Neural cell (in vitro differentiated cells): ENCODE data around the gene SEMA7A. TPM values are rescaled to one million over a fixed set of nuclear protein-coding genes. Genes with fewer than 3 reads are reported as not detected.

Source experiments
- H2AFZ ChIP-seq: fragments of 200-600, 300-800 bp; sonication (generic), shearing (Covaris generic); 2 replicates; pipeline ENCODE4 v1.6.0; 2014; ENCODE audit warnings: low read depth, mild to moderate bottlenecking, antibody characterized with exemption, low read length, moderate library complexity
- H3F3A ChIP-seq: fragments of 200-600 bp; shearing (Covaris generic); 2 replicates; pipeline ENCODE4 v1.6.1; 2016; ENCODE audit warnings: mild to moderate bottlenecking, moderate library complexity, mixed read lengths, antibody characterized with exemption, low read length; ENCODE audit not compliant: insufficient read depth, poor library complexity, severe bottlenecking
- H3K27ac ChIP-seq: fragments of 200-600, 300-800 bp; sonication (generic), shearing (Covaris generic); 2 replicates; pipeline ENCODE4 v1.5.1; 2014; ENCODE audit warnings: mild to moderate bottlenecking, low read length, moderate library complexity
- H3K27me3 ChIP-seq: fragments of 300-800, 200-600 bp; sonication (generic), shearing (Covaris generic); 2 replicates; pipeline ENCODE4 v1.6.0; 2014; ENCODE audit warnings: mild to moderate bottlenecking, low read depth, low read length, moderate library complexity; ENCODE audit not compliant: insufficient read depth
- H3K36me3 ChIP-seq: fragments of 300-800, 200-600 bp; sonication (generic), shearing (Covaris generic); 2 replicates; pipeline ENCODE4 v1.5.1; 2014; ENCODE audit warnings: mild to moderate bottlenecking, antibody characterized with exemption, low read length, moderate library complexity; ENCODE audit not compliant: insufficient read depth
- H3K4me2 ChIP-seq: fragments of 300-800, 200-600 bp; sonication (generic), shearing (Covaris generic); 2 replicates; pipeline ENCODE4 v1.6.0; 2014; ENCODE audit warnings: mild to moderate bottlenecking, low read length
- H3K4me3 ChIP-seq: fragments of 300-800, 200-600 bp; sonication (generic), shearing (Covaris generic); 2 replicates; pipeline ENCODE4 v1.5.1; 2014; ENCODE audit warnings: mild to moderate bottlenecking, low read length, moderate library complexity
- H3K79me2 ChIP-seq: fragments of 200-600 bp; shearing (Covaris generic); replicated peaks from 2 replicates; pipeline ENCODE4 v1.6.0; 2014; ENCODE audit warnings: mild to moderate bottlenecking, low read length, moderate library complexity; ENCODE audit not compliant: insufficient read depth
- H3K9ac ChIP-seq: fragments of 300-800, 200-600 bp; sonication (generic), shearing (Covaris generic); 2 replicates; pipeline ENCODE4 v1.6.1; 2016; ENCODE audit warnings: mild to moderate bottlenecking, low read length, mixed read lengths
- H3K9me2 ChIP-seq: fragments of 200-600 bp; shearing (Covaris generic); 2 replicates; pipeline ENCODE4 v1.6.1; 2016; ENCODE audit warnings: mild to moderate bottlenecking, low read length, mixed read lengths; ENCODE audit not compliant: insufficient read depth
- H3K9me3 ChIP-seq: fragments of 200-600, 300-800 bp; sonication (generic), shearing (Covaris generic); 2 replicates; pipeline ENCODE4 v1.6.1; 2016; ENCODE audit warnings: mild to moderate bottlenecking, mixed run types, low read length, moderate library complexity, mixed read lengths
- H4K20me1 ChIP-seq: fragments of 200-600 bp; shearing (Covaris generic); 2 replicates; pipeline ENCODE4 v1.6.1; 2016; ENCODE audit warnings: mild to moderate bottlenecking, mixed run types; ENCODE audit not compliant: insufficient read depth
- CTCF ChIP-seq: fragments of 450-650 bp; IDR thresholded peaks from 2 replicates; pipeline ENCODE4 v1.5.1; 2014; ENCODE audit warnings: antibody characterized with exemption, mild to moderate bottlenecking, moderate library complexity; ENCODE audit not compliant: poor library complexity, severe bottlenecking
- EP300 ChIP-seq: fragments of 450-650 bp; conservative IDR thresholded peaks from 2 replicates; pipeline ENCODE4 v1.6.1; 2014; ENCODE audit warnings: antibody characterized with exemption, mild to moderate bottlenecking, moderate library complexity; ENCODE audit not compliant: poor library complexity, severe bottlenecking
- EZH2 ChIP-seq: fragments of 200-600, 300-800 bp; shearing (Covaris generic), sonication (generic); IDR thresholded peaks from 2 replicates; pipeline ENCODE4 v1.6.1; 2014; ENCODE audit warnings: antibody characterized with exemption, low read length, borderline replicate concordance, mild to moderate bottlenecking; ENCODE audit not compliant: insufficient read depth, poor library complexity, severe bottlenecking
- MXI1 ChIP-seq: fragments of 450-650 bp; conservative IDR thresholded peaks from 2 replicates; pipeline ENCODE4 v1.6.1; 2014; ENCODE audit warnings: antibody characterized with exemption, mild to moderate bottlenecking; ENCODE audit not compliant: poor library complexity, severe bottlenecking
- POLR2AphosphoS5 ChIP-seq: IDR thresholded peaks from 2 replicates; pipeline ENCODE4 v1.6.1; 2012
- RAD21 ChIP-seq: fragments of 450-650 bp; conservative IDR thresholded peaks from 2 replicates; pipeline ENCODE4 v1.6.1; 2014; ENCODE audit warnings: antibody characterized with exemption, mild to moderate bottlenecking, moderate library complexity
- REST ChIP-seq: IDR thresholded peaks from 2 replicates; pipeline ENCODE4 v1.6.1; 2012; ENCODE audit warnings: borderline replicate concordance
- SMC3 ChIP-seq: fragments of 450-650 bp; conservative IDR thresholded peaks from 2 replicates; pipeline ENCODE4 v1.6.1; 2014; ENCODE audit warnings: antibody characterized with exemption, mild to moderate bottlenecking, moderate library complexity; ENCODE audit not compliant: poor library complexity
- TAF1 ChIP-seq: IDR thresholded peaks from 2 replicates; pipeline ENCODE4 v1.6.1; 2012; ENCODE audit warnings: low read depth
- polyA plus RNA-seq: library from polyadenylated mRNA; depleted of rRNA; stranded (reverse); fragments of >200 nt; gene quantifications from 2 replicates; pipeline ENCODE4 v1.2.3, GENCODE V29; 2014

The SEMA7A gene
- polyA plus RNA-seq, 1 donor from 2014 or later: 28.8 TPM

- H3K36me3 ChIP-seq: no peaks in the 10 kb centered on the region
- H3K79me2 ChIP-seq: no peaks in the 10 kb centered on the region
- no peaks in the 10 kb centered on the region for H3K9me2 ChIP-seq
- TF ChIP-seq EP300: no peak
- TF ChIP-seq SMC3: no peak
- no peak for TF ChIP-seq EZH2
- no peak for TF ChIP-seq MXI1
- TF ChIP-seq RAD21: no peak
- TF ChIP-seq POLR2AphosphoS5: no peak
- no peak for TF ChIP-seq REST
- no peak for TF ChIP-seq TAF1
- TF ChIP-seq CTCF: no peak
- no peak overlapping the region for H3K4me2 ChIP-seq
- no peaks in the 10 kb centered on the region for H4K20me1 ChIP-seq
- H2AFZ ChIP-seq: no peak overlapping the region
- no peaks in the 10 kb centered on the region for H3K27me3 ChIP-seq
- H3K27ac ChIP-seq: no peak overlapping the region
- H3K4me3 ChIP-seq: no peak overlapping the region
- H3K9ac ChIP-seq: no peak overlapping the region
- no peaks in the 10 kb centered on the region for H3F3A ChIP-seq
- H3K9me3 ChIP-seq: no peaks in the 10 kb centered on the region
These were observed 56.8 kb downstream of the SEMA7A start for GRCh38 chr15:74376825-74377581.

GRCh38 chr15:74376226-74376625 is 57.5 kb downstream of the SEMA7A start:
- no peaks in the 10 kb centered on the region for H3K36me3 ChIP-seq
- no peak overlapping the region for H3K27ac ChIP-seq
- no peak overlapping the region for H3K9ac ChIP-seq
- no peaks in the 10 kb centered on the region for H3K9me2 ChIP-seq
- no peaks in the 10 kb centered on the region for H3K9me3 ChIP-seq
- H2AFZ ChIP-seq: no peak overlapping the region
- no peak overlapping the region for H3K4me3 ChIP-seq
- H4K20me1 ChIP-seq: no peaks in the 10 kb centered on the region
- no peaks in the 10 kb centered on the region for H3F3A ChIP-seq
- H3K27me3 ChIP-seq: no peaks in the 10 kb centered on the region
- H3K4me2 ChIP-seq: no peak overlapping the region
- TF ChIP-seq POLR2AphosphoS5: no peak
- no peak for TF ChIP-seq EP300
- no peak for TF ChIP-seq CTCF
- no peak for TF ChIP-seq REST
- TF ChIP-seq RAD21: no peak
- no peak for TF ChIP-seq MXI1
- H3K79me2 ChIP-seq: no peaks in the 10 kb centered on the region
